ENCODE results near the gene ARL6.

DNA sequence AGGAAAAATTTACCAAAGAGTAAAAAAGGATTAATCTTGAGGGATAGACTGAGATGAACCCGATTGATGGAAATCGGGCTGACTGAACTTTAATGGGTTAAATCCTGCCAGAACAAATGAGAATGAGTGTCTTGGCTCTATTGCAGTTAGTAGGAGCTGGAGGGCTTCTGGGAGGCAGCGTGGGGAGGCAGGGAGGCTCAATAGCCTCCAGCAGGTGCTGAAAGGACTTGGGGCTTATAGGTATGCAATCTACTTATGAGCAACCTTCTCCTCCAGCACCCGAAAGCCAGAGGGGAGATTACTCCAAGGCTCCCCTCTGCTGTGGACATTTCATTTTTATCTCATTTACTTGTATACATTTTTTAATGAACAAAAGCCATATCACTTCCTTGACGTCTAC is 56.2 kb downstream of the ARL6 start:
- TF ChIP-seq TAF1 (IDR thresholded peaks at IDR 0.05; ENCODE audit: low read depth) (no peak), TCF12 (IDR thresholded peaks at IDR 0.05; ENCODE audit: low read depth) (no peak), EGR1 (IDR thresholded peaks at IDR 0.05) (no peak), YY1 (IDR thresholded peaks at IDR 0.05; ENCODE audit: low read depth) (no peak)

Measured in Ishikawa (cell line).